Measurements from ENCODE around the gene MOB3C.

The MOB3C gene

GRCh38 chr1:46569116-46569515, 47.5 kb downstream of the MOB3C start:
- H3K4me3 ChIP-seq (ENCODE audit: low read length): no peak overlapping the region
- no peak for DNase-seq (ENCODE audit: low read depth)
- no peak for TF ChIP-seq CTCF (IDR thresholded peaks at IDR 0.05; ENCODE audit: insufficient read depth, low read depth, low read length, missing control alignments)

- no peak for DNase-seq (ENCODE audit: low read depth)
- no peak for TF ChIP-seq CTCF (IDR thresholded peaks at IDR 0.05; ENCODE audit: insufficient read depth, low read depth, low read length, missing control alignments)
- no peak overlapping the region for H3K4me3 ChIP-seq (ENCODE audit: low read length)
Measured at GRCh38 chr1:46568461-46568891, 48.1 kb downstream of the MOB3C start.

DNA sequence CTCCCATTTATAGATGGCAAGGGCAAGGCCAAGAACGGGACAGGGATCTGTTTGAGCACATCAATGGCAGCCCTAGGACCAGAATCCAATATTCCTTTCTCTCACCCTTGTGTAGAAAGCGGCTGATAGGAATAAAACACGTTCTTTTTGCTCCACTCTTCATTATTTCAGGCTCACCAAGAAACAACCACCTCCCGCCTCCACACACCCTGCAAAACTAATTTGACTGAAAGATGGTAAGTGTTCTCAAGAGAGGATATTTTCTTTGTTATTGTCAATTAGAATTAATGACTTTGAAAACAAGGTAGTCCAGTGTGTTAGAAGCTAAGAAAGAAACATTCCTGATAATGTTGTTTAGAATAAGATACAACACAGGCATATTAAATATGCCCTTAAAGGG, 53.3 kb downstream of the MOB3C start:
- no peak for TF ChIP-seq CTCF (IDR thresholded peaks at IDR 0.05; ENCODE audit: insufficient read depth, low read depth, low read length, missing control alignments)
- DNase-seq (ENCODE audit: low read depth): no peak
- H3K4me3 ChIP-seq (ENCODE audit: low read length): no peak overlapping the region

DNA sequence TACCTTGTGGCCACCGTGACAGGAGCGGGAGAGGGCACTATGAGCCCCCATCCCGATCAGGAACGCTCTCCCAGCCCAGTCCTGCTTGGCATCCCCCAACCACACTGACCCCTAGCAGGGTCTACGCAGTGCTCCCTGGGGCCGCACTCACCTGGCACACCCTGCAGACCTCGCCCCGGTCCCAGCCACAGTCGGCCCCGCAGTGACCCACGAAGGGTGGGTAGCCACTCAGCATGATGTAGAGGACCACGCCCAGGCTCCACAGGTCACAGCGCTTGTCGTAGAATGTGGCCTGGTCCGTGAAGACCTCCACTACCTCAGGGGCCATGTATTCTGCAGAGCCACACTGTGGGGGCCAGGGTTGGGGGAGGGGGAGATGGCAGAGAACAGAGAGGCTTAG, 54.1 kb downstream of the MOB3C start:
- TF ChIP-seq CTCF (IDR thresholded peaks at IDR 0.05; ENCODE audit: insufficient read depth, low read depth, low read length, missing control alignments): no peak
- no peak for DNase-seq (ENCODE audit: low read depth)
- H3K4me3 ChIP-seq (ENCODE audit: low read length): no peak overlapping the region

- no peak overlapping the region for H3K4me3 ChIP-seq (ENCODE audit: low read length)
- no peak for DNase-seq (ENCODE audit: low read depth)
- no peak for TF ChIP-seq CTCF (IDR thresholded peaks at IDR 0.05; ENCODE audit: insufficient read depth, low read depth, low read length, missing control alignments)
Measured at GRCh38 chr1:46558966-46559365, 57.6 kb downstream of the MOB3C start.

DNA sequence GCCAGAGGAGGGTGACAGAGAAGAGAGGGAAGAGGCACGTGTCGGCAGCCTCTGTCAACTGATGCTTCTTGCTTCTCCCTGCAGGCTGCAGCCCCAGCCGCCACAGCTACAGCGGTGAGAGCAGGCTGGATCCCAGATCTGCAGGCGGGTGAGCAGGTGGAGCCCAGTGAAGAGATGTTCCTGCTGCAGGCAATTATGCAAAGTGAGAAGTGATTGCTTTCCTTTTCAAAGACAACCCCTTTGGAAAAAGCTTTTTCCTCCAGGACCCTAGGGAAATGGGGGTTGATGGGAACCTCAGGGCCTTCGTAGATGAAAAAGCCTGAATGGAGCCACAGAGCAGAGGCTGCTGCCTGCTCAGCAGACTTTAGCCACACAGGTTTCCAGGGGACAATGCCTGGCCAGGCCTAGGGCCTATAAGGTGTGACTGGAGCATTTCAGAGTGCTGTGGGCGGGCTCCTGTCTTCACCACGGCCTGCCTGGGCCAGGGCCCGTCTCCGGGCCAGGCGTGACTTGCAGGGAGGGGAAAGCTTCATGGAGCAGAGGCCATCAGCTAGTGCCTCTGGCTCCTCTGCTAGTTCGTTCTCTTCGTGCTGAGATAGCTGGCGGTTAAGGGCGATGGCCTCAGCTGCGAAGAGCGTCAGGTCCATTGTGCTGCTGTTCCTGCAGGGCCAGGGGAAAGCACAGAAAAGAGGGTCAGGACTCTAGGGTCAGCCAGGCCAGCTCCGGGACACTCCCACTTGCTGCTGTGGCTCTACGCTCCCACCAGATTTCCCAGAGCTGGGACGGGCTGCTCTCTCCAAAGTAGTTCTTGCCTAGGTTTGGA, 58.3 kb downstream of the MOB3C start:
- no peak for DNase-seq (ENCODE audit: low read depth)
- no peak overlapping the region for H3K4me3 ChIP-seq (ENCODE audit: low read length)
- TF ChIP-seq CTCF (IDR thresholded peaks at IDR 0.05; ENCODE audit: insufficient read depth, low read depth, low read length, missing control alignments): no peak

All from epithelial cell of esophagus (primary cell).